Left colon (tissue), 2 donors: Measurements from ENCODE around the gene BLM. TPM values are rescaled to one million over a fixed set of nuclear protein-coding genes. Genes with fewer than 3 reads are reported as not detected.
A peak's percentile ranks its signal among the peaks of the same experiment; 100 is the strongest.
"Not testable (repeated sequence)": the region's sequence is repeated elsewhere in the genome, so short reads cannot be mapped to it uniquely, and the experiment has no call there.

Experiments used
- ATAC-seq: fragments of 200-7000 bp; cut with Tn5 transposase; one replicate; pipeline ENCODE4 v1.9.1; 2020; ENCODE audit warnings: mild to moderate bottlenecking, moderate library complexity
- DNase-seq, 2 donors: peaks; one replicate each; pipeline ENCODE4 v3.0.0-alpha.2; 2020
- intact Hi-C, 2 donors: fragments of 100-400 bp; cut with DNase I in 1 of 2; cut with micrococcal nuclease in 1 of 2; formaldehyde crosslinking; loops; one replicate each; pipeline versions ENCODE4 v1.11.2 to v1.14.0; 2022; cut with DNase I, micrococcal nuclease
- total RNA-seq, 2 donors: library from RNA; stranded (reverse); fragmentation: NEBNext Ultra II Directional; extraction: Animal tissue kit (Norgen Biotek cat#: 25700); gene quantifications; one replicate each; pipeline ENCODE4 v1.2.1, GENCODE V29; 2021
- donor health status: DM: no; HTN: no; CAD: no.
- donor health status: DM: yes; HTN: yes; CAD: no.

The BLM gene
- total RNA-seq, 2 donors from 2014 or later = 3.3 to 3.6 TPM

- DNase-seq (no peak), ATAC-seq (no peak)
- intact Hi-C loops = no loop called here
These were observed 93.2 kb downstream of the BLM start for GRCh38 chr15:90810354-90810753.

GRCh38 chr15:90812171-90812957 lies 95.2 kb downstream of the BLM start:
- no peak for DNase-seq
- intact Hi-C loops = no loop called here
- no peak for ATAC-seq

- intact Hi-C loops = no loop called here
- DNase-seq (no peak), ATAC-seq (no peak)
These were observed 95.8 kb downstream of the BLM start for GRCh38 chr15:90812958-90813265.

- intact Hi-C loops = no loop called here
- peak; percentile 42 for ATAC-seq
- DNase-seq = no peak
These were observed 96.6 kb downstream of the BLM start for GRCh38 chr15:90813796-90814190.

GRCh38 chr15:90814191-90814821 lies 97.2 kb downstream of the BLM start:
- ATAC-seq = peak; percentile 66
- intact Hi-C loops = no loop called here
- DNase-seq = no peak

- ATAC-seq = no peak
- intact Hi-C loops = no loop called here
- DNase-seq = no peak
These were observed 99.4 kb downstream of the BLM start for GRCh38 chr15:90816401-90817116.

- intact Hi-C loops = no loop called here
- no peak for DNase-seq
- ATAC-seq = no peak
These were observed 100.2 kb downstream of the BLM start for GRCh38 chr15:90817117-90818057.

GRCh38 chr15:90818251-90819210 lies 101.4 kb downstream of the BLM start:
- ATAC-seq (no peak), DNase-seq (peak in 1 of 2 donors; percentile 32)
- intact Hi-C loops = no loop called here

- intact Hi-C loops = no loop called here
- ATAC-seq (no peak), DNase-seq (no peak)
These were observed 102.2 kb downstream of the BLM start for GRCh38 chr15:90819390-90819789.

GRCh38 chr15:90819850-90820249 lies 102.7 kb downstream of the BLM start:
- intact Hi-C loops = no loop called here
- ATAC-seq (no peak), DNase-seq (no peak)

GRCh38 chr15:90820481-90820880 lies 103.3 kb downstream of the BLM start:
- ATAC-seq (no peak), DNase-seq (no peak)
- intact Hi-C loops = no loop called here

- intact Hi-C loops = no loop called here
- no peak for DNase-seq
- ATAC-seq = no peak
These were observed 105.2 kb downstream of the BLM start for GRCh38 chr15:90822204-90822955.

- ATAC-seq (peak; percentile 89), DNase-seq (peak; percentile 43 to 48)
- intact Hi-C loops = no loop called here
These were observed 106.4 kb downstream of the BLM start for GRCh38 chr15:90823455-90823974.

GRCh38 chr15:90825115-90825899 lies 108.2 kb downstream of the BLM start:
- ATAC-seq, DNase-seq, intact Hi-C loops: not testable (repeated sequence)

GRCh38 chr15:90826206-90826885 lies 109.2 kb downstream of the BLM start:
- intact Hi-C loops, DNase-seq, ATAC-seq: not testable (repeated sequence)
